Upper lobe of right lung (tissue), 1 donor: ENCODE measurements around the gene RYR1. TPM values are rescaled to one million over a fixed set of nuclear protein-coding genes. Genes with fewer than 3 reads are reported as not detected.
A peak's percentile ranks its signal among the peaks of the same experiment; 100 is the strongest.

Source experiments
- ATAC-seq: fragments of 200-7000 bp; cut with Tn5 transposase; one replicate; pipeline ENCODE4 v1.9.1; 2020; ENCODE audit warnings: mild to moderate bottlenecking, moderate library complexity
- DNase-seq: peaks from one replicate; pipeline ENCODE4 v3.0.0-alpha.2; 2020
- H3K27ac ChIP-seq: fragments of 200-600 bp; one replicate; pipeline ENCODE4 v1.8.0; 2022
- H3K27me3 ChIP-seq: fragments of 200-600 bp; one replicate; pipeline ENCODE4 v1.8.0; 2022; ENCODE audit warnings: mild to moderate bottlenecking
- H3K36me3 ChIP-seq: fragments of 200-600 bp; one replicate; pipeline ENCODE4 v1.8.0; 2022
- H3K4me1 ChIP-seq: fragments of 200-600 bp; one replicate; pipeline ENCODE4 v1.8.0; 2022
- H3K4me3 ChIP-seq: fragments of 200-600 bp; one replicate; pipeline ENCODE4 v1.8.0; 2022; ENCODE audit warnings: mild to moderate bottlenecking
- H3K9me3 ChIP-seq: fragments of 200-600 bp; one replicate; pipeline ENCODE4 v1.8.0; 2022
- CTCF ChIP-seq: fragments of 200-600 bp; IDR thresholded peaks from one replicate; pipeline ENCODE4 v1.8.0; 2022; ENCODE audit warnings: antibody characterized with exemption
- intact Hi-C: fragments of 100-400 bp; cut with DNase I; formaldehyde crosslinking; loops from one replicate; pipeline ENCODE4 v1.11.0; 2022
- total RNA-seq: library from RNA; stranded (reverse); fragmentation: NEBNext Ultra II Directional; extraction: Animal tissue kit (Norgen Biotek cat#: 25700); gene quantifications from one replicate; pipeline ENCODE4 v1.2.1, GENCODE V29; 2021
- donor health status: DM: no; HTN: yes; CAD: no; lungs with severe emphysema.

The RYR1 gene
- total RNA-seq, 1 donor from 2014 or later = 6.5 TPM

GRCh38 chr19:38451629-38452028 is 18.1 kb downstream of the RYR1 start:
- ATAC-seq = no peak
- no peak for DNase-seq
- H3K36me3 ChIP-seq = no peaks in the 10 kb centered on the region
- intact Hi-C loops = no loop called here
- no peaks in the 10 kb centered on the region for H3K4me1 ChIP-seq
- no peaks in the 10 kb centered on the region for H3K27me3 ChIP-seq
- H3K9me3 ChIP-seq = no peaks in the 10 kb centered on the region
- TF ChIP-seq CTCF = no peak
- H3K27ac ChIP-seq = no peak overlapping the region
- H3K4me3 ChIP-seq = no peak overlapping the region

GRCh38 chr19:38452430-38453366 is 19.2 kb downstream of the RYR1 start:
- Histone ChIP-seq H3K27me3 (no peaks in the 10 kb centered on the region), H3K36me3 (no peaks in the 10 kb centered on the region), H3K4me3 (no peak overlapping the region), H3K4me1 (no peaks in the 10 kb centered on the region), H3K9me3 (no peaks in the 10 kb centered on the region), H3K27ac (no peak overlapping the region)
- TF ChIP-seq CTCF = no peak
- no peak for DNase-seq
- intact Hi-C loops = no loop called here
- ATAC-seq = peak; percentile 48

- no peak for TF ChIP-seq CTCF
- no peaks in the 10 kb centered on the region for H3K36me3 ChIP-seq
- H3K27me3 ChIP-seq = no peaks in the 10 kb centered on the region
- no peak for DNase-seq
- no peaks in the 10 kb centered on the region for H3K9me3 ChIP-seq
- H3K27ac ChIP-seq = no peak overlapping the region
- intact Hi-C loops = no loop called here
- H3K4me3 ChIP-seq = no peak overlapping the region
- no peaks in the 10 kb centered on the region for H3K4me1 ChIP-seq
- no peak for ATAC-seq
Measured at GRCh38 chr19:38453596-38453995, 20.1 kb downstream of the RYR1 start.

- Histone ChIP-seq H3K4me3 (no peak overlapping the region), H3K9me3 (no peaks in the 10 kb centered on the region), H3K27me3 (no peaks in the 10 kb centered on the region), H3K4me1 (no peaks in the 10 kb centered on the region), H3K27ac (no peak overlapping the region), H3K36me3 (no peaks in the 10 kb centered on the region)
- no peak for TF ChIP-seq CTCF
- ATAC-seq = no peak
- DNase-seq = no peak
- intact Hi-C loops = no loop called here
Measured at GRCh38 chr19:38455031-38455430, 21.5 kb downstream of the RYR1 start.

- DNase-seq (no peak), ATAC-seq (no peak)
- intact Hi-C loops = no loop called here
- no peaks in the 10 kb centered on the region for H3K27me3 ChIP-seq
- H3K9me3 ChIP-seq = no peaks in the 10 kb centered on the region
- no peak for TF ChIP-seq CTCF
- H3K36me3 ChIP-seq = no peaks in the 10 kb centered on the region
- no peak overlapping the region for H3K4me3 ChIP-seq
- H3K4me1 ChIP-seq = no peaks in the 10 kb centered on the region
- no peak overlapping the region for H3K27ac ChIP-seq
Measured at GRCh38 chr19:38457202-38457601, 23.7 kb downstream of the RYR1 start.
